Measurements from ENCODE around the gene ACSS3. TPM values are rescaled to one million over a fixed set of nuclear protein-coding genes. Genes with fewer than 3 reads are reported as not detected.

Gene ACSS3
- total and polyA plus RNA-seq, 2 of the 8 experiments (the other 6 are each of a cell fraction or from before 2014, with no cell fraction given): 14.4 to 24.0 TPM

DNA sequence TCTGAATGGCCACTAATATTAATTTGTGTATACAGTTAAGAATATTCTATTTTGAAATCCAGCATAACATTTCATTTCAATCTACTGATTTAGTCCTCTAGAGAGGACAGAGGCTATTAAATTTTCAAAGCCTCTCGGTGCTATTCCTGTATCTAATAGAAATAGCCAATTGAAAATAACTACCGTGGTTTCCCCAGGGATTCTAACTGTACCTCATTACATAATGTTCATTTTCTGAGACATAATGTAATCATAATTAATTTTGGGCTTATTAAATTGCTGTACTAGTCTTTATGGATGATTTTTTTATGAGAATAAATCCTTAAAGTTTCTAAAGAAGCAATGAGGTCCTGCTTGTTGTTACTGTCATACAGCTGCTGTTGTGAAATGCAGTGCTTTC is 38.6 kb upstream of the ACSS3 start:
- Histone ChIP-seq H3K27ac (ENCODE audit: low read depth, low read length) (no peak overlapping the region), H4K91ac (replicated peaks; ENCODE audit: insufficient read length, low read length) (no peak overlapping the region), H3K4me2 (ENCODE audit: insufficient read depth in 1 of 2, low read depth in 2 of 2, low read length in 2 of 2) (no peak overlapping the region), H3K56ac (replicated peaks; ENCODE audit: insufficient read length, low read depth, low read length) (no peak overlapping the region), H3K23ac (ENCODE audit: insufficient read length) (no peak overlapping the region), H3K4me3 (ENCODE audit: extremely low read depth in 1 of 4, insufficient read depth in 2 of 4, low read depth in 3 of 4, low read length in 4 of 4) (no peak overlapping the region), H2BK15ac (ENCODE audit: low read length) (no peak overlapping the region), H2BK120ac (replicated peaks; ENCODE audit: low read depth, low read length) (no peak overlapping the region), H3K9me3 (ENCODE audit: insufficient read depth in 2 of 2, low read depth in 1 of 2, low read length in 1 of 2) (no peaks in the 10 kb centered on the region), H2AFZ (ENCODE audit: low read length) (no peak overlapping the region), H3K9ac (replicated peaks in 1 of 4; ENCODE audit: extremely low read depth in 1 of 4, low read depth in 3 of 4, low read length in 3 of 4) (no peak overlapping the region), H2AK5ac (ENCODE audit: low read depth, low read length) (no peak overlapping the region), H3K4me1 (replicated peaks in 1 of 4; ENCODE audit: control insufficient read depth in 3 of 4, insufficient read depth in 4 of 4, low read length in 3 of 4) (no peaks in the 10 kb centered on the region), H2BK5ac (ENCODE audit: low read depth, low read length) (no peak overlapping the region), H3K79me1 (ENCODE audit: low read depth, low read length) (no peaks in the 10 kb centered on the region), H2BK20ac (ENCODE audit: low read length) (no peak overlapping the region), H3K79me2 (ENCODE audit: control insufficient read depth in 1 of 2, insufficient read depth in 2 of 2, low read length in 2 of 2) (no peaks in the 10 kb centered on the region), H2BK12ac (ENCODE audit: low read depth, low read length) (no peak overlapping the region), H4K5ac (ENCODE audit: insufficient read length, low read depth, low read length) (no peak overlapping the region), H4K8ac (ENCODE audit: extremely low read depth, insufficient read depth, low read length) (no peak overlapping the region), H3K23me2 (ENCODE audit: low read depth, low read length) (no peaks in the 10 kb centered on the region), H3K14ac (ENCODE audit: insufficient read length) (no peak overlapping the region), H4K20me1 (replicated peaks in 1 of 2; ENCODE audit: control insufficient read depth in 1 of 2, insufficient read depth in 2 of 2, low read length in 2 of 2) (no peaks in the 10 kb centered on the region), H3K18ac (ENCODE audit: extremely low read depth, low read length) (no peak overlapping the region), H3K4ac (replicated peaks; ENCODE audit: insufficient read length, low read depth, low read length) (no peak overlapping the region), H3K36me3 (ENCODE audit: control insufficient read depth in 2 of 4, insufficient read depth in 4 of 4, low read length in 3 of 4) (no peaks in the 10 kb centered on the region), H3K27me3 (replicated peaks in 1 of 4; ENCODE audit: control insufficient read depth in 3 of 4, extremely low read depth in 1 of 4, insufficient read depth in 3 of 4, low read length in 3 of 4) (no peaks in the 10 kb centered on the region)
- POLR2A ChIA-PET (ENCODE audit: partially characterized antibody): no interaction called here
- FAIRE-seq (no peak), DNase-seq (ENCODE audit: low read depth in 1 of 2, low spot score in 2 of 2) (no peak)
- CTCF ChIA-PET (ENCODE audit: partially characterized antibody): no interaction called here
- WGBS, 2 experiments (ENCODE audit: extremely low coverage in 1 of 2, insufficient coverage in 1 of 2, insufficient read length in 1 of 2, insufficient replicate concordance in 2 of 2, low coverage in 1 of 2, low lambda C conversion rate in 2 of 2, missing lambda C conversion rate in 1 of 2): 96% methylated on average over 2 of the region's 2 CpGs; no CpG with 5 or more reads in 1 of the 2 experiments
- no peak for TF ChIP-seq KDM1A (IDR thresholded peaks at IDR 0.05; ENCODE audit: borderline replicate concordance, low read length)
- TF ChIP-seq TCF12 (IDR thresholded peaks at IDR 0.05; ENCODE audit: low read depth, low read length): no peak
- no peak for TF ChIP-seq JUND (IDR thresholded peaks at IDR 0.05; ENCODE audit: low read length)
- TF ChIP-seq, protein P1, sequence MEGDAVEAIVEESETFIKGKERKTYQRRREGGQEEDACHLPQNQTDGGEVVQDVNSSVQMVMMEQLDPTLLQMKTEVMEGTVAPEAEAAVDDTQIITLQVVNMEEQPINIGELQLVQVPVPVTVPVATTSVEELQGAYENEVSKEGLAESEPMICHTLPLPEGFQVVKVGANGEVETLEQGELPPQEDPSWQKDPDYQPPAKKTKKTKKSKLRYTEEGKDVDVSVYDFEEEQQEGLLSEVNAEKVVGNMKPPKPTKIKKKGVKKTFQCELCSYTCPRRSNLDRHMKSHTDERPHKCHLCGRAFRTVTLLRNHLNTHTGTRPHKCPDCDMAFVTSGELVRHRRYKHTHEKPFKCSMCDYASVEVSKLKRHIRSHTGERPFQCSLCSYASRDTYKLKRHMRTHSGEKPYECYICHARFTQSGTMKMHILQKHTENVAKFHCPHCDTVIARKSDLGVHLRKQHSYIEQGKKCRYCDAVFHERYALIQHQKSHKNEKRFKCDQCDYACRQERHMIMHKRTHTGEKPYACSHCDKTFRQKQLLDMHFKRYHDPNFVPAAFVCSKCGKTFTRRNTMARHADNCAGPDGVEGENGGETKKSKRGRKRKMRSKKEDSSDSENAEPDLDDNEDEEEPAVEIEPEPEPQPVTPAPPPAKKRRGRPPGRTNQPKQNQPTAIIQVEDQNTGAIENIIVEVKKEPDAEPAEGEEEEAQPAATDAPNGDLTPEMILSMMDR (IDR thresholded peaks at IDR 0.05; ENCODE audit: control extremely low read depth in 1 of 3, insufficient read depth in 1 of 3, low read depth in 1 of 3, low read length in 3 of 3): no peak
- TF ChIP-seq, protein P2, sequence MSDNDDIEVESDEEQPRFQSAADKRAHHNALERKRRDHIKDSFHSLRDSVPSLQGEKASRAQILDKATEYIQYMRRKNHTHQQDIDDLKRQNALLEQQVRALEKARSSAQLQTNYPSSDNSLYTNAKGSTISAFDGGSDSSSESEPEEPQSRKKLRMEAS (IDR thresholded peaks at IDR 0.05): no peak
- TF ChIP-seq SP1 (IDR thresholded peaks at IDR 0.05; ENCODE audit: low read depth, low read length): no peak
- TF ChIP-seq BRCA1 (IDR thresholded peaks at IDR 0.05; ENCODE audit: low read depth, low read length): no peak
- no peak for TF ChIP-seq SP2 (IDR thresholded peaks at IDR 0.05; ENCODE audit: low read length)
- no peak for TF ChIP-seq SUZ12 (IDR thresholded peaks at IDR 0.05; ENCODE audit: low read length)
- TF ChIP-seq CEBPB (IDR thresholded peaks at IDR 0.05; ENCODE audit: low read depth, low read length): no peak
- TF ChIP-seq PHF8 (conservative IDR thresholded peaks at IDR 0.05; ENCODE audit: low read depth, low read length): no peak
- no peak for TF ChIP-seq NANOG (IDR thresholded peaks at IDR 0.05; ENCODE audit: insufficient read depth, low read depth, low read length, poor library complexity, severe bottlenecking)
- TF ChIP-seq CTBP2 (IDR thresholded peaks at IDR 0.05; ENCODE audit: borderline replicate concordance, insufficient read depth, insufficient read length, low read length): no peak

Measured in H1 (cell line).